ENCODE data around the gene WIPF1. TPM values are rescaled to one million over a fixed set of nuclear protein-coding genes. Genes with fewer than 3 reads are reported as not detected.

The WIPF1 gene
- total RNA-seq, 1 experiment from 2014 or later, result 6.4 TPM

DNA sequence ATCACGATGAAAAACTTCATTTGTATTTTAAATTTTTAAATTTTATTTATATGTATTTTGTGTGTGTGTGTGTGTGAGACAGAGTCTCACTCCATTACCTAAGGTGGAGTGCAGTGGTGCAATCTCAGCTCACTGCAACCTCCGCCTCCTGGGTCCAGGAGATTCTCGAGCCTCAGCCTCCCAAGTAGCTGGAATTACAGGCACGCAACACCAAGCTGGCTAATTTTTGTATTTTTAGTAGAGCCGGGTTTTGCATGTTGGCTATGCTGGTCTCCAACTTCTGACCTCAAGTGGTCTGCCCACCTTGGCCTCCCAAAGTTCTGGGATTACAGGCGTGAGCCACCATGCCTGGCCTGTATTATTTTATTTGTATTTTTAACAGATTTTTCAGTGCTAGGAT lies 45.8 kb upstream of the WIPF1 start (continued):
- TF ChIP-seq ARID4B (CRISPR knock-in tag; IDR thresholded peaks at IDR 0.05; ENCODE audit: borderline replicate concordance) (no peak), FOXP1 (CRISPR knock-in tag; IDR thresholded peaks at IDR 0.05; ENCODE audit: borderline replicate concordance) (no peak)

DNA sequence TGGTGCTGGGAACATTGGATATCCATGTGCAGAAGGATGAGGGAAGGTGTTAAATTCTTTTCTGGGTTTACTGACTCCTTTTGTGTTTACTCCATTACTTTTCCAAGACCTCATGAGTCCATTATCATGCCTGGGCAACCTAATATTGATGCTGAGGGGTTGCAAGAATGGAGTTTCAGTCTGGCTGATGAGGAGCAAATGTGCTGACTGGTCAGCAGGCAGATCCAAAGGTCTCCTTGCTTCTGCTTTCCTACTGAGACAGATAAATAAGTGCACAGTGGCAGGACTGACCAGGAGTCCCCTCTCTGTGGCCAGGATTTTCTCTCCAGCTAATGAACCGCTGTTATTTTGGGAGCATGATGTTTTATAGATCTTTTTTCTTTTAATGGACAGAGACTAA lies 43.6 kb upstream of the WIPF1 start:
- no peak for DNase-seq (ENCODE audit: low spot score)
- H3K4me1 Mint-ChIP-seq, result 0 out of 2 replicates have a peak, but pooled peaks cover 3% of the 10 kb centered on the region
- ChIA-PET POLR2A (no interaction called here), CTCF (no interaction called here)
- no peak for TF ChIP-seq NR2C2 (CRISPR knock-in tag; IDR thresholded peaks at IDR 0.05)
- no peak for TF ChIP-seq ESRRA (CRISPR knock-in tag; IDR thresholded peaks at IDR 0.05; ENCODE audit: borderline replicate concordance)
- TF ChIP-seq, protein P1, sequence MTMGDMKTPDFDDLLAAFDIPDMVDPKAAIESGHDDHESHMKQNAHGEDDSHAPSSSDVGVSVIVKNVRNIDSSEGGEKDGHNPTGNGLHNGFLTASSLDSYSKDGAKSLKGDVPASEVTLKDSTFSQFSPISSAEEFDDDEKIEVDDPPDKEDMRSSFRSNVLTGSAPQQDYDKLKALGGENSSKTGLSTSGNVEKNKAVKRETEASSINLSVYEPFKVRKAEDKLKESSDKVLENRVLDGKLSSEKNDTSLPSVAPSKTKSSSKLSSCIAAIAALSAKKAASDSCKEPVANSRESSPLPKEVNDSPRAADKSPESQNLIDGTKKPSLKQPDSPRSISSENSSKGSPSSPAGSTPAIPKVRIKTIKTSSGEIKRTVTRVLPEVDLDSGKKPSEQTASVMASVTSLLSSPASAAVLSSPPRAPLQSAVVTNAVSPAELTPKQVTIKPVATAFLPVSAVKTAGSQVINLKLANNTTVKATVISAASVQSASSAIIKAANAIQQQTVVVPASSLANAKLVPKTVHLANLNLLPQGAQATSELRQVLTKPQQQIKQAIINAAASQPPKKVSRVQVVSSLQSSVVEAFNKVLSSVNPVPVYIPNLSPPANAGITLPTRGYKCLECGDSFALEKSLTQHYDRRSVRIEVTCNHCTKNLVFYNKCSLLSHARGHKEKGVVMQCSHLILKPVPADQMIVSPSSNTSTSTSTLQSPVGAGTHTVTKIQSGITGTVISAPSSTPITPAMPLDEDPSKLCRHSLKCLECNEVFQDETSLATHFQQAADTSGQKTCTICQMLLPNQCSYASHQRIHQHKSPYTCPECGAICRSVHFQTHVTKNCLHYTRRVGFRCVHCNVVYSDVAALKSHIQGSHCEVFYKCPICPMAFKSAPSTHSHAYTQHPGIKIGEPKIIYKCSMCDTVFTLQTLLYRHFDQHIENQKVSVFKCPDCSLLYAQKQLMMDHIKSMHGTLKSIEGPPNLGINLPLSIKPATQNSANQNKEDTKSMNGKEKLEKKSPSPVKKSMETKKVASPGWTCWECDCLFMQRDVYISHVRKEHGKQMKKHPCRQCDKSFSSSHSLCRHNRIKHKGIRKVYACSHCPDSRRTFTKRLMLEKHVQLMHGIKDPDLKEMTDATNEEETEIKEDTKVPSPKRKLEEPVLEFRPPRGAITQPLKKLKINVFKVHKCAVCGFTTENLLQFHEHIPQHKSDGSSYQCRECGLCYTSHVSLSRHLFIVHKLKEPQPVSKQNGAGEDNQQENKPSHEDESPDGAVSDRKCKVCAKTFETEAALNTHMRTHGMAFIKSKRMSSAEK (CRISPR knock-in tag; IDR thresholded peaks at IDR 0.05; ENCODE audit: borderline replicate concordance), result no peak
- no peak for TF ChIP-seq GABPB1 (CRISPR knock-in tag; IDR thresholded peaks at IDR 0.05)
- peaks cover 6% of the 10 kb centered on the region for H3K9me3 Mint-ChIP-seq
- no peaks in the 10 kb centered on the region for H3K36me3 Mint-ChIP-seq
- no peak overlapping the region for H3K4me3 Mint-ChIP-seq
- no peak for ATAC-seq
- no peaks in the 10 kb centered on the region for H3K27me3 Mint-ChIP-seq (ENCODE audit: low read depth)
- H3K27ac Mint-ChIP-seq, result no peak overlapping the region

DNA sequence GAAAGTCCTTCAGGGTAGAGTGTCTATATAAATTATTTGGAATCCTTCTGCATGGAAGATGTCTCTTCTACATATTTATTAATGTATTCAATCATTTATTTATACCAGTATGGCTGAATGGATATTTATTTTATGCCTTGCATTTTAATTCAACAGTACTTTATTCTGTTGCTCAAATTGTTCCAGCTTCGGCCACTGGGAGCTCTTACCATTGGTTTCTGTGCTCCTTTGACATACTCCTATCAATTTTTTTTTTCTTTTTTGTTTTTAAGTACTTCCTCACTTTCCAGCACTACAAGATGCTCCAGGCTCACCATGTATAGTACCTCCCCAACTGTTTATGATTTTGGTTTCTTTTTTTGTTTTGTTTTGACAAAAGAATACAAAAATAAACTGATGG lies 39.4 kb upstream of the WIPF1 start:
- peaks cover 11% of the 10 kb centered on the region for H3K4me1 Mint-ChIP-seq
- no peaks in the 10 kb centered on the region for H3K36me3 Mint-ChIP-seq
- no peak for DNase-seq (ENCODE audit: low spot score)
- POLR2A ChIA-PET, result no interaction called here
- H3K4me3 Mint-ChIP-seq, result no peak overlapping the region
- no peak for ATAC-seq
- no peaks in the 10 kb centered on the region for H3K27me3 Mint-ChIP-seq (ENCODE audit: low read depth)
- no peak overlapping the region for H3K27ac Mint-ChIP-seq
- peaks cover 3% of the 10 kb centered on the region for H3K9me3 Mint-ChIP-seq
- CTCF ChIA-PET, result interaction anchor here (1.0 kb wide), 1 partner anchor 45 kb away, joined by 3 read pairs; no protein-coding TSS in a partner anchor
- TF ChIP-seq ESRRA (CRISPR knock-in tag; IDR thresholded peaks at IDR 0.05; ENCODE audit: borderline replicate concordance) (no peak), ZSCAN18 (CRISPR knock-in tag; IDR thresholded peaks at IDR 0.05) (no peak), CREM (CRISPR knock-in tag; IDR thresholded peaks at IDR 0.05) (no peak), TEAD1 (CRISPR knock-in tag; IDR thresholded peaks at IDR 0.05) (no peak), SOX15 (CRISPR knock-in tag; IDR thresholded peaks at IDR 0.05) (no peak), CBFB (CRISPR knock-in tag; IDR thresholded peaks at IDR 0.05; ENCODE audit: low read depth) (no peak), ATF3 (CRISPR knock-in tag; conservative IDR thresholded peaks at IDR 0.05) (no peak), ZBTB21 (CRISPR knock-in tag; IDR thresholded peaks at IDR 0.05; ENCODE audit: borderline replicate concordance) (no peak), MLX (CRISPR knock-in tag; IDR thresholded peaks at IDR 0.05) (no peak), ATF6 (CRISPR knock-in tag; IDR thresholded peaks at IDR 0.05) (no peak)
- TF ChIP-seq, protein P1 (CRISPR knock-in tag; IDR thresholded peaks at IDR 0.05; ENCODE audit: borderline replicate concordance), result no peak

All from WTC11 (cell line).